ENCODE data around the gene SRGAP2B. TPM values are rescaled to one million over a fixed set of nuclear protein-coding genes. Genes with fewer than 3 reads are reported as not detected.
"Not testable (repeated sequence)": the region's sequence is repeated elsewhere in the genome, so short reads cannot be mapped to it uniquely, and the experiment has no call there.

Gene SRGAP2B
- total and polyA plus RNA-seq, 2 of the 8 experiments (the other 6 are each of a cell fraction or from before 2014, with no cell fraction given), result 4.9 to 39.5 TPM

DNA sequence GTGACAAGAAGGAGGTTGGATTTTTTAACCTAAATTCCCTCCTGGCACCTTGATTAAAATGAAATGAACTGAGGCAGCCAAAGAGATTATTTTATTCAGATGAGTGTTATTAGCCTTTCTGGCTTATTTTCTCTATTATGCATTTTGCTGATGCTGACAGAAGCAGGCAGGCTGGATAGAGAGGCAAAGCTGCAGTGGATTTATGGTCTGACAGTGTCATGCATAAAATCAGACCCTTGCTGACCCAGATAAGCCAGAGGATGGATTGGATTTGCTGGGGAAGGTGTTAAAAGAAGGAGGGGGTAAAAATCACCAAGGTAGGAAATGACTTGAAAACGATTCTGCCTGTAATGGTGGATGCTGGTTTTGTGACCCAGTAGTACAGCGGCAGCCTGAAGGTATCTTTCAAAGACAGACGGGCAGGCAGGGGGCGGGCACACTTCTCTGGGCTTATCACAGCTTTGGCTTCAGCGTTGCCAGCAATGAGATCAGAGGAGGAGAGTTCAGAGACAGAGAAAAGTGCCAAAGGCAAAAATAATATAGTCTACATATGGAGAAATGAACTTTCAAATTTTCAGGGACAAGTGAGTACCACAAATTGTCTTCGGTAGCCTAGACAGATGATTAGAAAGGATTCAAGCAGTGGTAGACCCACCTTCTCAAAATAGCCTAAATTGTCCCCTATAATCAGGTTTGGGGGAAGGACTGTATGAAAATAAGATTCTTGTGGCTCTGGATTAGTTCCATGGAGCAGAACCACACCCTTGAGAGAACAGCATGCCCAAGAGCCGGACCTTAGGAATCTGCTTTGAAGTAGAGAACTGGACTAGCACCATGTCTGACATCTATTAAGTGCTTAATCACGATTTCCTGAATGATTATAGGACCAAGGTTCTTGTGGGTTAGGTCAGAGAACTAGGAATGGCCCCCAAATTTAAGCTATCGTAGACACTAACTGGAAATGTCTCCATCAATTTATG lies 133.2 kb downstream of the SRGAP2B start:
- CTCF ChIA-PET (ENCODE audit: partially characterized antibody); H3K23ac ChIP-seq (ENCODE audit: insufficient read length): not testable (repeated sequence)

More for the DNA sequence above, 133.2 kb downstream of the SRGAP2B start:
- H3K79me2 ChIP-seq (ENCODE audit: control insufficient read depth in 1 of 2, insufficient read depth in 2 of 2, low read length in 2 of 2); H3K9ac ChIP-seq (replicated peaks in 1 of 4; ENCODE audit: extremely low read depth in 1 of 4, low read depth in 3 of 4, low read length in 3 of 4); H2AFZ ChIP-seq (ENCODE audit: low read length); FAIRE-seq; H2BK15ac ChIP-seq (ENCODE audit: low read length); H3K27me3 ChIP-seq (replicated peaks in 1 of 4; ENCODE audit: control insufficient read depth in 3 of 4, extremely low read depth in 1 of 4, insufficient read depth in 3 of 4, low read length in 3 of 4); H3K56ac ChIP-seq (replicated peaks; ENCODE audit: insufficient read length, low read depth, low read length); H4K20me1 ChIP-seq (replicated peaks in 1 of 2; ENCODE audit: control insufficient read depth in 1 of 2, insufficient read depth in 2 of 2, low read length in 2 of 2); H3K4me2 ChIP-seq (ENCODE audit: insufficient read depth in 1 of 2, low read depth in 2 of 2, low read length in 2 of 2); H3K4me1 ChIP-seq (replicated peaks in 1 of 4; ENCODE audit: control insufficient read depth in 3 of 4, insufficient read depth in 4 of 4, low read length in 3 of 4); H3K23me2 ChIP-seq (ENCODE audit: low read depth, low read length); H2BK20ac ChIP-seq (ENCODE audit: low read length); H4K8ac ChIP-seq (ENCODE audit: extremely low read depth, insufficient read depth, low read length); H2BK5ac ChIP-seq (ENCODE audit: low read depth, low read length); DNase-seq (ENCODE audit: low read depth in 1 of 2, low spot score in 2 of 2); H4K5ac ChIP-seq (ENCODE audit: insufficient read length, low read depth, low read length); H2BK120ac ChIP-seq (replicated peaks; ENCODE audit: low read depth, low read length); H3K4me3 ChIP-seq (ENCODE audit: extremely low read depth in 1 of 4, insufficient read depth in 2 of 4, low read depth in 3 of 4, low read length in 4 of 4); H3K14ac ChIP-seq (ENCODE audit: insufficient read length); H2BK12ac ChIP-seq (ENCODE audit: low read depth, low read length); H3K18ac ChIP-seq (ENCODE audit: extremely low read depth, low read length); H3K4ac ChIP-seq (replicated peaks; ENCODE audit: insufficient read length, low read depth, low read length); H3K9me3 ChIP-seq (ENCODE audit: insufficient read depth in 2 of 2, low read depth in 1 of 2, low read length in 1 of 2); H3K36me3 ChIP-seq (ENCODE audit: control insufficient read depth in 2 of 4, insufficient read depth in 4 of 4, low read length in 3 of 4); H4K91ac ChIP-seq (replicated peaks; ENCODE audit: insufficient read length, low read length); POLR2A ChIA-PET (ENCODE audit: partially characterized antibody); H3K79me1 ChIP-seq (ENCODE audit: low read depth, low read length); H3K27ac ChIP-seq (ENCODE audit: low read depth, low read length); H2AK5ac ChIP-seq (ENCODE audit: low read depth, low read length): not testable (repeated sequence)
- no CpG with 5 or more reads among the region's 9 CpGs for WGBS, 2 experiments (ENCODE audit: extremely low coverage in 1 of 2, insufficient coverage in 1 of 2, insufficient read length in 1 of 2, insufficient replicate concordance in 2 of 2, low coverage in 1 of 2, low lambda C conversion rate in 2 of 2, missing lambda C conversion rate in 1 of 2)
